HEK293 (cell line): ENCODE measurements around the gene PRSS50.

Experiments used
- CTCF ChIA-PET: fragments of 350-600 bp; formaldehyde crosslinking; extraction: SDS; loops from one replicate; lab custom pipeline; 2021; ENCODE audit warnings: antibody characterized with exemption; lab: Yijun Ruan, JAX
- POLR2A ChIA-PET: fragments of 300-600 bp; formaldehyde crosslinking; extraction: SDS; loops from one replicate; lab custom pipeline; 2020; ENCODE audit warnings: antibody characterized with exemption, inconsistent platforms; lab: Yijun Ruan, JAX
- H3K27ac ChIP-seq: fragments of 200-500 bp; sonication (Bioruptor generic); 2 replicates; pipeline ENCODE4 v1.5.1; 2014; ENCODE audit warnings: low read depth, low read length, control low read depth, inconsistent platforms; ENCODE audit errors: extremely low read depth
- H3K36me3 ChIP-seq, 2 experiments: fragments of 200-500 bp in 1 of 2; sonication (Bioruptor generic) in 1 of 2; 1 replicate in 1 of 2; 2 replicates in 1 of 2; pipeline ENCODE4 v1.5.1; 2014 to 2017; ENCODE audit warnings: inconsistent platforms in 2 of 2, low read length in 2 of 2; ENCODE audit not compliant: control insufficient read depth in 2 of 2, insufficient read depth in 1 of 2
- H3K4me1 ChIP-seq: fragments of 200-500 bp; sonication (Bioruptor generic); 2 replicates; pipeline ENCODE4 v1.5.1; 2014; ENCODE audit warnings: mild to moderate bottlenecking, low read length, inconsistent platforms; ENCODE audit not compliant: control insufficient read depth, insufficient read depth
- H3K4me3 ChIP-seq: 2 replicates; pipeline ENCODE4 v1.5.1; 2011; ENCODE audit warnings: low read depth, mild to moderate bottlenecking, control low read depth, low read length, moderate library complexity
- H3K9me3 ChIP-seq: fragments of 200-500 bp; sonication (Bioruptor generic); 2 replicates; pipeline ENCODE4 v1.5.1; 2014; ENCODE audit warnings: low read depth, low read length, inconsistent platforms; ENCODE audit not compliant: control insufficient read depth, insufficient read depth
- EGR2 ChIP-seq: fragments of 450-650 bp; formaldehyde crosslinking; IDR thresholded peaks from 2 replicates; pipeline ENCODE4 v1.5.1; 2016; ENCODE audit warnings: low read depth, missing biosample characterization, missing genetic modification characterization
- FEZF1 ChIP-seq: fragments of 450-650 bp; formaldehyde crosslinking; IDR thresholded peaks from 2 replicates; pipeline ENCODE4 v1.5.1; 2016; ENCODE audit warnings: missing biosample characterization, missing genetic modification characterization
- KLF7 ChIP-seq: fragments of 450-650 bp; formaldehyde crosslinking; IDR thresholded peaks from 2 replicates; pipeline ENCODE4 v1.5.1; 2016; ENCODE audit warnings: missing biosample characterization, missing genetic modification characterization, borderline replicate concordance
- OVOL3 ChIP-seq: fragments of 450-650 bp; formaldehyde crosslinking; IDR thresholded peaks from 2 replicates; pipeline ENCODE4 v1.5.1; 2016; ENCODE audit warnings: missing biosample characterization, missing genetic modification characterization
- SCRT1 ChIP-seq: fragments of 450-650 bp; formaldehyde crosslinking; IDR thresholded peaks from 2 replicates; pipeline ENCODE4 v1.5.1; 2016; ENCODE audit warnings: missing biosample characterization, missing genetic modification characterization, borderline replicate concordance
- SP3 ChIP-seq: fragments of 450-650 bp; formaldehyde crosslinking; IDR thresholded peaks from 2 replicates; pipeline ENCODE4 v1.5.1; 2016; ENCODE audit warnings: missing biosample characterization, missing genetic modification characterization
- SP7 ChIP-seq: fragments of 450-650 bp; formaldehyde crosslinking; IDR thresholded peaks from 2 replicates; pipeline ENCODE4 v1.5.1; 2016; ENCODE audit warnings: missing biosample characterization, missing genetic modification characterization
- YY2 ChIP-seq: fragments of 450-650 bp; formaldehyde crosslinking; IDR thresholded peaks from 2 replicates; pipeline ENCODE4 v1.5.1; 2016; ENCODE audit warnings: missing biosample characterization, missing genetic modification characterization
- ZBTB17 ChIP-seq: fragments of 450-650 bp; formaldehyde crosslinking; IDR thresholded peaks from 2 replicates; pipeline ENCODE4 v1.5.1; 2016; ENCODE audit warnings: missing biosample characterization, missing genetic modification characterization
- ZBTB48 ChIP-seq: fragments of 450-650 bp; formaldehyde crosslinking; IDR thresholded peaks from 2 replicates; pipeline ENCODE4 v1.5.1; 2016; ENCODE audit warnings: missing biosample characterization, missing genetic modification characterization
- ZFHX2 ChIP-seq: fragments of 450-650 bp; formaldehyde crosslinking; conservative IDR thresholded peaks from 2 replicates; pipeline ENCODE4 v1.5.1; 2016; ENCODE audit warnings: missing biosample characterization, missing genetic modification characterization
- ZFP37 ChIP-seq: fragments of 450-650 bp; formaldehyde crosslinking; IDR thresholded peaks from 2 replicates; pipeline ENCODE4 v1.5.1; 2016; ENCODE audit warnings: missing biosample characterization, missing genetic modification characterization
- ZIC2 ChIP-seq: fragments of 450-650 bp; formaldehyde crosslinking; IDR thresholded peaks from 2 replicates; pipeline ENCODE4 v1.5.1; 2016; ENCODE audit warnings: missing biosample characterization, missing genetic modification characterization
- ZNF121 ChIP-seq: fragments of 450-650 bp; formaldehyde crosslinking; IDR thresholded peaks from 2 replicates; pipeline ENCODE4 v1.5.1; 2016; ENCODE audit warnings: missing biosample characterization, missing genetic modification characterization
- ZNF138 ChIP-seq: fragments of 450-650 bp; formaldehyde crosslinking; IDR thresholded peaks from 2 replicates; pipeline ENCODE4 v1.5.1; 2016; ENCODE audit warnings: missing biosample characterization, missing genetic modification characterization, borderline replicate concordance
- ZNF221 ChIP-seq: fragments of 450-650 bp; formaldehyde crosslinking; IDR thresholded peaks from 2 replicates; pipeline ENCODE4 v1.5.1; 2017; ENCODE audit warnings: missing biosample characterization, missing genetic modification characterization, borderline replicate concordance
- ZNF404 ChIP-seq: fragments of 450-650 bp; formaldehyde crosslinking; IDR thresholded peaks from 2 replicates; pipeline ENCODE4 v1.5.1; 2017; ENCODE audit warnings: missing biosample characterization, missing genetic modification characterization
- ZNF426 ChIP-seq: fragments of 450-650 bp; formaldehyde crosslinking; IDR thresholded peaks from 2 replicates; pipeline ENCODE4 v1.5.1; 2017; ENCODE audit warnings: missing biosample characterization, missing genetic modification characterization, mild to moderate bottlenecking, inconsistent platforms, moderate library complexity
- ZNF48 ChIP-seq: fragments of 450-650 bp; formaldehyde crosslinking; IDR thresholded peaks from 2 replicates; pipeline ENCODE4 v1.5.1; 2016; ENCODE audit warnings: missing biosample characterization, missing genetic modification characterization
- ZNF529 ChIP-seq: fragments of 450-650 bp; formaldehyde crosslinking; IDR thresholded peaks from 2 replicates; pipeline ENCODE4 v1.5.1; 2017; ENCODE audit warnings: missing genetic modification characterization, missing biosample characterization; ENCODE audit not compliant: insufficient replicate concordance
- ZNF544 ChIP-seq: fragments of 450-650 bp; formaldehyde crosslinking; IDR thresholded peaks from 2 replicates; pipeline ENCODE4 v1.5.0; 2017; ENCODE audit warnings: missing biosample characterization, missing genetic modification characterization
- ZNF549 ChIP-seq: fragments of 450-650 bp; IDR thresholded peaks from 2 replicates; pipeline ENCODE4 v1.5.1; 2018; ENCODE audit warnings: missing biosample characterization, missing genetic modification characterization, mild to moderate bottlenecking, inconsistent platforms, moderate library complexity
- ZNF558 ChIP-seq: fragments of 450-650 bp; formaldehyde crosslinking; IDR thresholded peaks from 2 replicates; pipeline ENCODE4 v1.5.1; 2016; ENCODE audit warnings: missing biosample characterization, missing genetic modification characterization
- ZNF626 ChIP-seq: fragments of 450-650 bp; sonication (Bioruptor Pico); formaldehyde crosslinking; IDR thresholded peaks from 2 replicates; pipeline ENCODE4 v1.5.1; 2018; ENCODE audit warnings: missing biosample characterization, missing genetic modification characterization, inconsistent platforms
- ZNF658 ChIP-seq: fragments of 450-650 bp; formaldehyde crosslinking; IDR thresholded peaks from 2 replicates; pipeline ENCODE4; 2016; ENCODE audit warnings: missing biosample characterization, missing genetic modification characterization
- ZNF664 ChIP-seq: fragments of 450-650 bp; formaldehyde crosslinking; IDR thresholded peaks from 2 replicates; pipeline ENCODE4 v1.5.1; 2016; ENCODE audit warnings: missing biosample characterization, missing genetic modification characterization
- ZNF837 ChIP-seq: fragments of 450-650 bp; formaldehyde crosslinking; IDR thresholded peaks from 2 replicates; pipeline ENCODE4 v1.5.1; 2016; ENCODE audit warnings: missing biosample characterization, missing genetic modification characterization
- ZNF843 ChIP-seq: fragments of 450-650 bp; formaldehyde crosslinking; IDR thresholded peaks from 2 replicates; pipeline ENCODE4 v1.5.1; 2016; ENCODE audit warnings: missing biosample characterization, missing genetic modification characterization
- TF ChIP-seq, protein P1 (sequence below): fragments of 450-650 bp; formaldehyde crosslinking; IDR thresholded peaks from 2 replicates; pipeline ENCODE4 v1.5.1; 2017; ENCODE audit warnings: missing biosample characterization, missing genetic modification characterization
- TF ChIP-seq, protein P2 (sequence below): fragments of 450-650 bp; formaldehyde crosslinking; IDR thresholded peaks from 2 replicates; pipeline ENCODE4 v1.5.1; 2016; ENCODE audit warnings: missing biosample characterization, missing genetic modification characterization
- TF ChIP-seq, protein P3 (sequence below): fragments of 450-650 bp; formaldehyde crosslinking; IDR thresholded peaks from 2 replicates; pipeline ENCODE4 v1.5.1; 2016; ENCODE audit warnings: missing biosample characterization, missing genetic modification characterization
- TF ChIP-seq, protein P4 (sequence below): fragments of 450-650 bp; IDR thresholded peaks from 2 replicates; pipeline ENCODE4 v1.5.1; 2018; ENCODE audit warnings: missing biosample characterization, mild to moderate bottlenecking, missing genetic modification characterization

PRSS50 gene

DNA sequence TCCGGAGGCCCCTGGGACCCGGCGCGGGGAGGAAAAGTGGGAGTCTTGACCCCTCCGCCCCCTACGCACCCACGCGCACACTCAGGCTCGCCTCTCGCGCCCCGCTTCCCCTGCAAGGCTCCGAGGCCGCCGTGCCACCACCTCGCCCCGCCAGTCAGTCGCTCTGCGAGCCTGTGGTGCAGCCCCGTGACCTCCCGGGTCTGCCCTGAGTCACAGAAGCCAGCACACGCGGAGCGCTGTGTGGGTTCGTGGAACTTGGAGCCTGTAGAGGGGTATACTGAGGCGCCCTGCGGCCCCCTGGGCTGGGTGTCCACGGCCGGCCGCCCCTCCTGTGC lies 23.8 kb downstream of the PRSS50 start:
- POLR2A ChIA-PET = interaction anchor here (1.5 kb wide), 1 partner anchor 205 kb away, joined by 3 read pairs; no protein-coding TSS in a partner anchor
- Histone ChIP-seq H3K9me3 (no peaks in the 10 kb centered on the region), H3K27ac (no peak overlapping the region), H3K4me3 (no peak overlapping the region)
- TF ChIP-seq EGR2 (peak; percentile 57), SCRT1 (tag by site-specific recombination) (no peak), KLF7 (tag by site-specific recombination) (no peak), ZFHX2 (peak; percentile 81), ZNF558 (no peak), ZNF48 (no peak), ZNF544 (tag by site-specific recombination) (no peak), ZNF837 (no peak), ZNF549 (no peak), FEZF1 (tag by site-specific recombination) (no peak), ZIC2 (tag by site-specific recombination) (peak; percentile 50)
- TF ChIP-seq, protein P1, sequence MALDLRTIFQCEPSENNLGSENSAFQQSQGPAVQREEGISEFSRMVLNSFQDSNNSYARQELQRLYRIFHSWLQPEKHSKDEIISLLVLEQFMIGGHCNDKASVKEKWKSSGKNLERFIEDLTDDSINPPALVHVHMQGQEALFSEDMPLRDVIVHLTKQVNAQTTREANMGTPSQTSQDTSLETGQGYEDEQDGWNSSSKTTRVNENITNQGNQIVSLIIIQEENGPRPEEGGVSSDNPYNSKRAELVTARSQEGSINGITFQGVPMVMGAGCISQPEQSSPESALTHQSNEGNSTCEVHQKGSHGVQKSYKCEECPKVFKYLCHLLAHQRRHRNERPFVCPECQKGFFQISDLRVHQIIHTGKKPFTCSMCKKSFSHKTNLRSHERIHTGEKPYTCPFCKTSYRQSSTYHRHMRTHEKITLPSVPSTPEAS (tag by site-specific recombination) = no peak
- TF ChIP-seq, protein P2, sequence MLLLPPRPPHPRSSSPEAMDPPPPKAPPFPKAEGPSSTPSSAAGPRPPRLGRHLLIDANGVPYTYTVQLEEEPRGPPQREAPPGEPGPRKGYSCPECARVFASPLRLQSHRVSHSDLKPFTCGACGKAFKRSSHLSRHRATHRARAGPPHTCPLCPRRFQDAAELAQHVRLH = no peak
- TF ChIP-seq, all 188 proteins: peak for 3
- CTCF ChIA-PET = interaction anchor here (0.6 to 1.3 kb wide), 2 partner anchors 30 to 187 kb away, joined by 3 to 7 read pairs; no protein-coding TSS in a partner anchor
- Histone ChIP-seq H3K36me3 (no peaks in the 10 kb centered on the region), H3K4me1 (no peaks in the 10 kb centered on the region)

DNA sequence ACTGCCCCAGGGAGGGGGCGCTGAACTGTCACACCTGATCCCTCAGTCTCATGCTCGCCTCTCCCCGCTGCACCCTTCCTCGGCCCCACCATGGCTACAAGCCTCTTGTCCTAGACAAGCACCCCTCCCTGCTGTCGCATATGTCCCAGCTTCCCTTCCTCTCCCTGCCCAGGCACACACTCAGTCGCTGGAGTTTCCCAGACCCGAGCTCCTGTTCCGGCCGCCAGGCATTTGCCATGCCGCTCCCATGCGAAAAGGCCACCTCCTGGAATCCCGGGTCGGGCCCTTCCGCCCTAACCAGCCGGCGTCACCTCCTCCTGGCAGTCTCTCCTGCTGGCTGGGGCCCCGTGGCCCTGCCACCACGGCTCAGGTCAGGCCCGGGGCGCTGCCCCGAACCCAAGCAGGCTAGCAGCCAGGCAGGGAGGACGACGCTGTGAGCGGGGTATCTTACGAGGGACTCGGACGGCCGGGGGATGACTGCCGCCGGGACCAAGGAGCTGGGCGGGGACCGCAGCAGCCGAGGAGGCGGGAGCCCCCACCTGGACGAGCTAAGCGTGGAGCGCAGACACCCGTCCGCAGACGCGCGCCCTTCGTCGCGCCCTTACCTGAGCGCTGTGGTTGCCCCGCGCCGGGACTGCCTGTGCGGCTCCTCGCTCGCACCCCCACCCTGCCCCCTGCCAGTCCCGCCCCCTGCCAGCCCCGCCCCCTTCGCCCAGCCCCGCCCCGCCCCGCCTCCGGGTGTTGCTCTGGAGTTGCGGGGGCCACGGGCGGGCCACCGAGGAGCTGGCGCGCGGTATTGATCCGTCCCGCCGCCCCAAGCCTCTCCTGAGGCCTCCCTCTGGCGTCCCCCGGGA lies 24.4 kb downstream of the PRSS50 start, which contains the start of gene ALS2CL:
ALS2CL (minus strand) TSS at position 642 of the 854 bp plus-strand sequence. CDS start 4,239 bp downstream, outside the sequence.
- ChIA-PET CTCF (interaction anchor here (0.7 to 1.3 kb wide), 3 partner anchors 9 to 720 kb away, joined by 3 to 7 read pairs (median 3); no protein-coding TSS in a partner anchor), POLR2A (interaction anchor here (1.5 kb wide), 1 partner anchor 204 kb away, joined by 3 read pairs; no protein-coding TSS in a partner anchor)
- no peaks in the 10 kb centered on the region for H3K36me3 ChIP-seq
- H3K9me3 ChIP-seq = no peaks in the 10 kb centered on the region
- H3K27ac ChIP-seq = no peak within 1 kb of the TSS; the same call in 1 of the 2 replicates
- peak within 1 kb of the TSS; percentile 37 for H3K4me3 ChIP-seq
- H3K4me1 ChIP-seq = no peaks in the 10 kb centered on the region
- TF ChIP-seq ZNF529 (no peak), ZNF426 (tag by site-specific recombination) (no peak), ZNF626 (tag by site-specific recombination) (no peak), ZNF404 (tag by site-specific recombination) (no peak), ZNF121 (tag by site-specific recombination) (no peak), ZFP37 (tag by site-specific recombination) (no peak), ZNF664 (tag by site-specific recombination) (no peak), ZNF843 (tag by site-specific recombination) (no peak), ZBTB48 (tag by site-specific recombination) (peak; percentile 15), SP3 (tag by site-specific recombination) (peak; percentile 46; the same call in 1 of the 2 replicates), ZNF658 (no peak), SP7 (tag by site-specific recombination) (peak; percentile 25; the same call in 1 of the 2 replicates), ZBTB17 (tag by site-specific recombination) (0 out of 2 replicates have a peak, but pooled peaks have one; percentile 27), ZNF138 (tag by site-specific recombination) (no peak), OVOL3 (tag by site-specific recombination) (no peak), YY2 (tag by site-specific recombination) (no peak), ZNF221 (tag by site-specific recombination) (no peak)
- TF ChIP-seq, protein P3, sequence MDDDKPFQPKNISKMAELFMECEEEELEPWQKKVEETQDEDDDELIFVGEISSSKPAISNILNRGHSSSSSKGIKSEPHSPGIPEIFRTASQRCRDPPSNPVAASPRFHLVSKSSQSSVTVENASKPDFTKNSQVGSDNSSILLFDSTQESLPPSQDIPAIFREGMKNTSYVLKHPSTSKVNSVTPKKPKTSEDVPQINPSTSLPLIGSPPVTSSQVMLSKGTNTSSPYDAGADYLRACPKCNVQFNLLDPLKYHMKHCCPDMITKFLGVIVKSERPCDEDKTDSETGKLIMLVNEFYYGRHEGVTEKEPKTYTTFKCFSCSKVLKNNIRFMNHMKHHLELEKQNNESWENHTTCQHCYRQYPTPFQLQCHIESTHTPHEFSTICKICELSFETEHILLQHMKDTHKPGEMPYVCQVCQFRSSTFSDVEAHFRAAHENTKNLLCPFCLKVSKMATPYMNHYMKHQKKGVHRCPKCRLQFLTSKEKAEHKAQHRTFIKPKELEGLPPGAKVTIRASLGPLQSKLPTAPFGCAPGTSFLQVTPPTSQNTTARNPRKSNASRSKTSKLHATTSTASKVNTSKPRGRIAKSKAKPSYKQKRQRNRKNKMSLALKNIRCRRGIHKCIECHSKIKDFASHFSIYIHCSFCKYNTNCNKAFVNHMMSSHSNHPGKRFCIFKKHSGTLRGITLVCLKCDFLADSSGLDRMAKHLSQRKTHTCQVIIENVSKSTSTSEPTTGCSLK (tag by site-specific recombination) = no peak
- TF ChIP-seq, protein P4, sequence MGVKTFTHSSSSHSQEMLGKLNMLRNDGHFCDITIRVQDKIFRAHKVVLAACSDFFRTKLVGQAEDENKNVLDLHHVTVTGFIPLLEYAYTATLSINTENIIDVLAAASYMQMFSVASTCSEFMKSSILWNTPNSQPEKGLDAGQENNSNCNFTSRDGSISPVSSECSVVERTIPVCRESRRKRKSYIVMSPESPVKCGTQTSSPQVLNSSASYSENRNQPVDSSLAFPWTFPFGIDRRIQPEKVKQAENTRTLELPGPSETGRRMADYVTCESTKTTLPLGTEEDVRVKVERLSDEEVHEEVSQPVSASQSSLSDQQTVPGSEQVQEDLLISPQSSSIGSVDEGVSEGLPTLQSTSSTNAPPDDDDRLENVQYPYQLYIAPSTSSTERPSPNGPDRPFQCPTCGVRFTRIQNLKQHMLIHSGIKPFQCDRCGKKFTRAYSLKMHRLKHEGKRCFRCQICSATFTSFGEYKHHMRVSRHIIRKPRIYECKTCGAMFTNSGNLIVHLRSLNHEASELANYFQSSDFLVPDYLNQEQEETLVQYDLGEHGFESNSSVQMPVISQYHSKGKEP (tag by site-specific recombination) = no peak
